ENCODE data around the gene ZNF669.

The ZNF669 gene

GRCh38 chr1:247096958-247097357 lies 7.2 kb downstream of the ZNF669 start:
- Mint-ChIP-seq H3K4me3 (no peak overlapping the region), H3K36me3 (peaks cover 44% of the 10 kb centered on the region), H3K27ac (no peak overlapping the region), H3K9me3 (peaks cover 8% of the 10 kb centered on the region), H3K4me1 (no peaks in the 10 kb centered on the region), H3K27me3 (no peaks in the 10 kb centered on the region)
- DNase-seq (ENCODE audit: low spot score in 2 of 2) (no peak), ATAC-seq (ENCODE audit: low read depth) (no peak)

- Mint-ChIP-seq H3K27ac (no peak overlapping the region), H3K4me3 (no peak overlapping the region), H3K4me1 (no peaks in the 10 kb centered on the region), H3K9me3 (peaks cover 8% of the 10 kb centered on the region), H3K36me3 (peaks cover 40% of the 10 kb centered on the region), H3K27me3 (no peaks in the 10 kb centered on the region)
- no peak for ATAC-seq (ENCODE audit: low read depth)
- DNase-seq (ENCODE audit: low spot score in 2 of 2): no peak
Measured at GRCh38 chr1:247096544-247096943, 7.6 kb downstream of the ZNF669 start.

- no peak overlapping the region for H3K27ac Mint-ChIP-seq
- no peaks in the 10 kb centered on the region for H3K4me1 Mint-ChIP-seq
- ATAC-seq (ENCODE audit: low read depth): no peak
- no peak for DNase-seq (ENCODE audit: low spot score in 2 of 2)
- H3K36me3 Mint-ChIP-seq: peaks cover 37% of the 10 kb centered on the region
- no peak overlapping the region for H3K4me3 Mint-ChIP-seq
- no peaks in the 10 kb centered on the region for H3K27me3 Mint-ChIP-seq
- peaks cover 8% of the 10 kb centered on the region for H3K9me3 Mint-ChIP-seq
Measured at GRCh38 chr1:247096112-247096511, 8.0 kb downstream of the ZNF669 start.

GRCh38 chr1:247090455-247090854 lies 13.7 kb downstream of the ZNF669 start:
- H3K36me3 Mint-ChIP-seq: no peaks in the 10 kb centered on the region
- no peak overlapping the region for H3K27ac Mint-ChIP-seq
- DNase-seq (ENCODE audit: low spot score in 2 of 2) (no peak), ATAC-seq (ENCODE audit: low read depth) (no peak)
- no peaks in the 10 kb centered on the region for H3K9me3 Mint-ChIP-seq
- H3K4me3 Mint-ChIP-seq: no peak overlapping the region
- H3K4me1 Mint-ChIP-seq: no peaks in the 10 kb centered on the region
- no peaks in the 10 kb centered on the region for H3K27me3 Mint-ChIP-seq

DNA sequence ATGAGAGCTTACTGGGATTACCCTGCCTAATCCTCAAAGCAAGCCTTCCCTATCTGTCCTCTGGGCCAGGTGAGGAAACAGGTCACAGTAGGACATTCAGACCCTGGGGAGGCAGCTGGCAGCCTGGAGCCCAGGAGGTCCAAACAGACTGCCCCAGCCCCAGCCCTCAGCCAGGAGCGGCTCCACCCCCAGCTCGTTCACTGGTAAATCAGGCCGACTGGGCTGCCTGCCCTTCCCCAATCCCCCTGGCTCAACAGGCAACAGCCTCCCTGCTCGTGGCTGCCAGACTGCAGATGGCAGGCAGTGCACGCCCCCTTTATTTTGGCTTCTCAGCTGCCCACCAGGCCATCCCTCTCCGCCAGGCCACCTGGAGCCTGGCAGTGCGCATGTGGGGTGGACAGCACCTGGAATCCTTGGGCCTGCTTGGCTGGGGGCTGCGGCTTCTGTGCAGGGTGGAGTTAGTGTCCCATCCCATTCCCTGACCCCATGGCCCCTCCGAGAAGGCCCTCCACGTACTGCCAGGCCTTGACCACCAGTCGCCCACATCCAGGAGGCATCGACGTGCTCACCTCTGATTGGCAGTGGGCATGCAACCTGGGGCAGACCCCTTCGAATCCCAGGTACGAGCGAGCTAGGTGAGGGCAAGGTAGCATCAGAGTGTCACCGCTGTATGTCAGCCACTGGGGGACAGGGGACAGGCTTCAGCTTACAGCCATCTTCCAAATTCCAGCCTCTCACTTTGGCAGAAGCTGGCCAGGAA lies 14.4 kb downstream of the ZNF669 start:
- no peaks in the 10 kb centered on the region for H3K36me3 Mint-ChIP-seq
- H3K4me1 Mint-ChIP-seq: no peaks in the 10 kb centered on the region
- no peak for ATAC-seq (ENCODE audit: low read depth)
- H3K4me3 Mint-ChIP-seq: no peak overlapping the region
- no peaks in the 10 kb centered on the region for H3K9me3 Mint-ChIP-seq
- no peak for DNase-seq (ENCODE audit: low spot score in 2 of 2)
- H3K27me3 Mint-ChIP-seq: no peaks in the 10 kb centered on the region
- no peak overlapping the region for H3K27ac Mint-ChIP-seq

- no peaks in the 10 kb centered on the region for H3K27me3 Mint-ChIP-seq
- H3K27ac Mint-ChIP-seq: no peak overlapping the region
- no peak overlapping the region for H3K4me3 Mint-ChIP-seq
- no peak for ATAC-seq (ENCODE audit: low read depth)
- H3K9me3 Mint-ChIP-seq: no peaks in the 10 kb centered on the region
- DNase-seq (ENCODE audit: low spot score in 2 of 2): no peak
- H3K36me3 Mint-ChIP-seq: no peaks in the 10 kb centered on the region
- no peaks in the 10 kb centered on the region for H3K4me1 Mint-ChIP-seq
Measured at GRCh38 chr1:247088967-247089366, 15.2 kb downstream of the ZNF669 start.

DNA sequence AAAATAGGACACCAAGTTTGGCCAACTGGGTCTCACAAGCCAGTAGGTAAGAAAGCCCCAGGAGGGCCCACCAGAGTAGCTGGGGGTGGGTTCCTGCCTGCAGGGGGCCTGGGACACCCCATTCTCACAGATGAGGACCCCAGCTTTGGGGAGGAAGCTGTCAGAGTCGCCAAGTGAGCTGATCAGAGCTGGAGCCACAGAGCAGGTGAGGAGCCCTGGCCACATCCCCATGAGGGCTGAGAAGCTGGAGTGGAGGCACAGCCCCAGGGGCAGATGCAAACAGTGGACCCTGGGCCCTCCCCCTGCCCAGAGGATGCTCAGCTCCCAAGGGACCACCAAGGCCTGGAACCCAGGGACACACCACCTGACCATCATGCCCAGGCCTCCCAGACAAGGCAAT lies 16.9 kb downstream of the ZNF669 start:
- no peaks in the 10 kb centered on the region for H3K27me3 Mint-ChIP-seq
- H3K4me3 Mint-ChIP-seq: no peak overlapping the region
- H3K4me1 Mint-ChIP-seq: no peaks in the 10 kb centered on the region
- H3K9me3 Mint-ChIP-seq: no peaks in the 10 kb centered on the region
- no peak for DNase-seq (ENCODE audit: low spot score in 2 of 2)
- no peak for ATAC-seq (ENCODE audit: low read depth)
- no peaks in the 10 kb centered on the region for H3K36me3 Mint-ChIP-seq
- H3K27ac Mint-ChIP-seq: no peak overlapping the region

DNA sequence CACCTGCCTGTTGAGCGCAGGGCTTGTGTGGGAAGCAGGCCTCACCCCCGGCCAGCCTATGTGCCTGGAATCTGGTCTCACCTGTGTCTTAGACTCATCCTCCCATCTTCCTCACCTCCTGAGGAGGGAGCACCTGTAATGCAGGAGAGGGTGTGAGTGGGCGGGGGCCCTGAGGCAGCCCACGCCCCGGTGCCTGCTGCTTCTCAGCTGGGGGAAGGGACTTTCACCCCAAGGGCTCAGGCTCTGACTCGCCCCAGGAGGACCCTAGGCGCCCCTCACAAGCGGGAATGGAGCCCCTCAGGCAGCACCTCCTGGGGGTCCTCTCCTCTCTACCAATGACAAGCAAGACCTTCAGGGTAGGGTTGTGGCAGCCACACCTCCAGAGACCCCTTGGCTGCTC lies 18.8 kb downstream of the ZNF669 start:
- no peaks in the 10 kb centered on the region for H3K36me3 Mint-ChIP-seq

GRCh38 chr1:247084771-247085170 lies 19.4 kb downstream of the ZNF669 start:
- ATAC-seq (ENCODE audit: low read depth) (no peak), DNase-seq (ENCODE audit: low spot score in 2 of 2) (no peak)
- Mint-ChIP-seq H3K27me3 (no peaks in the 10 kb centered on the region), H3K9me3 (no peaks in the 10 kb centered on the region), H3K36me3 (no peaks in the 10 kb centered on the region), H3K4me3 (no peak overlapping the region), H3K27ac (no peak overlapping the region), H3K4me1 (no peaks in the 10 kb centered on the region)

More for the DNA sequence above, 18.8 kb downstream of the ZNF669 start:
- no peak for DNase-seq (ENCODE audit: low spot score in 2 of 2)
- Mint-ChIP-seq H3K4me3 (no peak overlapping the region), H3K9me3 (no peaks in the 10 kb centered on the region), H3K27me3 (no peaks in the 10 kb centered on the region), H3K27ac (no peak overlapping the region), H3K4me1 (no peaks in the 10 kb centered on the region)
- ATAC-seq (ENCODE audit: low read depth): no peak

DNA sequence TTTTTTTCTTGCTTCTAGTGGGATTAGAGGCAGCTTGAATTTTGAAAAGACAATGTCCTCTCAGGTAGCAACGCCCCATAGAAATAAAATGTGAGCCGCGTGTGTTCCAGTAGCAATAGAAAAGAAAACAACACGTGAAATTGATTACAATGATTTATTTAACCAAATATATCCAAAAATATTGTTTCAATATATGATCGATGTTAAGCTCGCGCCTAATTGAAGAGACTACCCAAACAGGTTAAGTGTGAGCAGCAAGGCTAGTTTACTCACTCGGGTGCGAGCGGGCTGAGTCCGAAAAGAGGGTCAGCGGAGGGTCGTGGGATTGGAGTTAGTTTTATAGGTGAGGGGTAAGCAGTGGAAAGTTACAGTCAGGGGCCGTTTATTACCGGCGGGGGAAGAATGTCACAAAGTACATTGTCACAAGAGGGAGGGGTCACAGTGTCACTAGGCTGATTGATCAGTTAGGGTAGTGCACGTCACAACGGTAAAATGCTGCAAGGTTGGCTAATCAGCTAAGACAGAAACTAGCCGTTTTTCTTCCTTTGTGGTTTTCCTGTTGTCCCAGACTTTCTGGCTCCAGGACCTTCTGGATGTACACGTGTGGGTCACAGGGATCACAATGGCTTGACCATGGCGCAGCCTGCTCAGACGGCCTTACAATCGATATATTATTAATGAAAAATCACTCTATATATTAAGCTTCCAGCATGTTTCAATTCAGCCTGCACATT lies 24.8 kb downstream of the ZNF669 start:
- DNase-seq (ENCODE audit: low spot score in 2 of 2) (peak in 1 of 2 donors; percentile 20), ATAC-seq (ENCODE audit: low read depth) (peak; percentile 57)
- Mint-ChIP-seq H3K36me3 (peaks cover 7% of the 10 kb centered on the region), H3K27me3 (no peaks in the 10 kb centered on the region), H3K4me3 (peak overlapping the region; percentile 95), H3K9me3 (peaks cover 2% of the 10 kb centered on the region), H3K27ac (peak overlapping the region; percentile 91), H3K4me1 (peaks cover 13% of the 10 kb centered on the region)

GRCh38 chr1:247078258-247079140 lies 25.7 kb downstream of the ZNF669 start, which contains the start of gene ZNF670:
ZNF670 (minus strand) TSS chr1:247078811; CDS start chr1:247078596, 215 bp downstream.
- Mint-ChIP-seq H3K36me3 (peaks cover 12% of the 10 kb centered on the region), H3K9me3 (peaks cover 2% of the 10 kb centered on the region), H3K27ac (peak within 1 kb of the TSS; percentile 91)

DNA sequence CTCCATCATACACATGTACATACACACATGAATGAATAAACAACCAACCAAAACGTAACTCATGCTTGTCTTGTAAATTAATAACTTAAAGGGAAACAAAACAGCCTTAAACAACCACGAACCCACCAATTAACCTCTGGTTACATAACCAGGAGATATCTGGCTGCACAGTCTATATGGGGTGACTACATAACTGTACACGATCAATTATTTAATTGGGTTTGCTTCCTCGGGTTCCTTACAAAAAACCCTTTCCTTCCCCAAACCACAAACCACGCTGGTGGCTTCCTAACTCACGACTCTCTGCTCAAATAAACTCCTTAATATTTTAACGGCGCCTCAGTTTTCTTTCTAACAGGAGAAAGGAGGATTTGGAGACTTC lies 26.3 kb downstream of the ZNF669 start:
- peaks cover 17% of the 10 kb centered on the region for H3K4me1 Mint-ChIP-seq
- DNase-seq (ENCODE audit: low spot score in 2 of 2): no peak

More at GRCh38 chr1:247078258-247079140, 25.7 kb downstream of the ZNF669 start, which contains the start of gene ZNF670:
- peak within 1 kb of the TSS; percentile 95 for H3K4me3 Mint-ChIP-seq
- DNase-seq (ENCODE audit: low spot score in 2 of 2) (peak; percentile 57 to 71), ATAC-seq (ENCODE audit: low read depth) (peak; percentile 90)
- no peaks in the 10 kb centered on the region for H3K27me3 Mint-ChIP-seq
- peaks cover 16% of the 10 kb centered on the region for H3K4me1 Mint-ChIP-seq

GRCh38 chr1:247077213-247077612 lies 26.9 kb downstream of the ZNF669 start:
- H3K27ac Mint-ChIP-seq: peak overlapping the region; percentile 91
- ATAC-seq (ENCODE audit: low read depth): no peak
- no peak for DNase-seq (ENCODE audit: low spot score in 2 of 2)
- peak overlapping the region; percentile 15 for H3K4me3 Mint-ChIP-seq
- peaks cover 2% of the 10 kb centered on the region for H3K9me3 Mint-ChIP-seq
- peaks cover 14% of the 10 kb centered on the region for H3K36me3 Mint-ChIP-seq
- no peaks in the 10 kb centered on the region for H3K27me3 Mint-ChIP-seq
- H3K4me1 Mint-ChIP-seq: peaks cover 17% of the 10 kb centered on the region

More for the DNA sequence above, 26.3 kb downstream of the ZNF669 start:
- Mint-ChIP-seq H3K36me3 (peaks cover 12% of the 10 kb centered on the region), H3K27ac (peak overlapping the region; percentile 91), H3K27me3 (no peaks in the 10 kb centered on the region), H3K4me3 (peak overlapping the region; percentile 95), H3K9me3 (peaks cover 2% of the 10 kb centered on the region)
- peak; percentile 11 for ATAC-seq (ENCODE audit: low read depth)

DNA sequence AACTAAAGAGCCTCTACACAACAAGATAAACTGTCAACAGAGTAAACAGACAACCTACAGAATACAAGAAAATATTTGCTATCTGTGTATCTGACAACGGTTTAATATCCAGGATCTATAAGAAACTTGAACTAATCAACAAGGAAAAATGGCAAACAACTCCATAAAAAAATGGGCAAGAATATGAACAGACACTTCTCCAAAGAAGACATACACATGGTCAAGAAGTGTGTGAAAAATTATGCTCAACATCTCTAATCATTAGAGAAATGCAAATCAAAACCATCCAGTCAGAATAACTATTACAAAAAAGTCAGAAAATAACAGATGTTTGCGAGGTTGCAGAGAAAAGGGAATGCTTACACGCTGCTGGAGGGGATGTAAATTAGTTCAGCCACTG lies 33.5 kb downstream of the ZNF669 start:
- H3K27me3 Mint-ChIP-seq: no peaks in the 10 kb centered on the region
- DNase-seq (ENCODE audit: low spot score in 2 of 2): no peak
- peaks cover 13% of the 10 kb centered on the region for H3K4me1 Mint-ChIP-seq
- H3K9me3 Mint-ChIP-seq: peaks cover 9% of the 10 kb centered on the region
- no peak overlapping the region for H3K27ac Mint-ChIP-seq
- peaks cover 36% of the 10 kb centered on the region for H3K36me3 Mint-ChIP-seq
- ATAC-seq (ENCODE audit: low read depth): no peak
- no peak overlapping the region for H3K4me3 Mint-ChIP-seq

Measured in memory B cell (primary cell).